Hepatocyte (in vitro differentiated cells): Measurements from ENCODE around the gene SYNDIG1L. TPM values are rescaled to one million over a fixed set of nuclear protein-coding genes. Genes with fewer than 3 reads are reported as not detected.

Experiments used
- DNase-seq: peaks from one replicate; pipeline ENCODE4 v3.0.0-alpha.2; 2016; ENCODE audit warnings: low spot score
- H2AFZ ChIP-seq: fragments of 200-600 bp; sonication (generic); 2 replicates; pipeline ENCODE4 v1.6.0; 2016; ENCODE audit warnings: antibody characterized with exemption, mild to moderate bottlenecking
- H3K27ac ChIP-seq: fragments of 200-600 bp; sonication (generic); 2 replicates; pipeline ENCODE4 v1.5.1; 2016; ENCODE audit warnings: mild to moderate bottlenecking
- H3K27me3 ChIP-seq: fragments of 200-600 bp; sonication (generic); 2 replicates; pipeline ENCODE4 v1.6.1; 2016
- H3K36me3 ChIP-seq: fragments of 200-600 bp; sonication (generic); replicated peaks from 2 replicates; pipeline ENCODE4 v1.5.1; 2016; ENCODE audit warnings: low read depth; ENCODE audit not compliant: insufficient read depth
- H3K4me1 ChIP-seq: fragments of 200-600 bp; sonication (generic); 2 replicates; pipeline ENCODE4 v1.5.1; 2016; ENCODE audit warnings: mild to moderate bottlenecking, moderate library complexity; ENCODE audit not compliant: insufficient read depth
- H3K4me2 ChIP-seq: fragments of 200-600 bp; sonication (generic); 2 replicates; pipeline ENCODE4 v1.6.0; 2016
- H3K4me3 ChIP-seq: fragments of 200-600 bp; sonication (generic); 2 replicates; pipeline ENCODE4 v1.5.1; 2016; ENCODE audit warnings: mild to moderate bottlenecking
- H3K79me2 ChIP-seq: fragments of 200-600 bp; sonication (generic); 2 replicates; pipeline ENCODE4 v1.6.0; 2017; ENCODE audit warnings: mild to moderate bottlenecking
- H3K9me2 ChIP-seq: fragments of 200-600 bp; sonication (generic); replicated peaks from 2 replicates; pipeline ENCODE4 v1.6.0; 2017; ENCODE audit warnings: mild to moderate bottlenecking; ENCODE audit not compliant: insufficient read depth
- H3K9me3 ChIP-seq: fragments of 200-600 bp; sonication (generic); 2 replicates; pipeline ENCODE4 v1.5.1; 2016; ENCODE audit warnings: low read depth, mild to moderate bottlenecking
- H4K20me1 ChIP-seq: fragments of 200-600 bp; sonication (generic); 2 replicates; pipeline ENCODE4 v1.6.0; 2016; ENCODE audit warnings: mild to moderate bottlenecking; ENCODE audit not compliant: insufficient read depth, poor library complexity, severe bottlenecking
- EZH2 ChIP-seq: fragments of 200-600 bp; sonication (generic); IDR thresholded peaks from 2 replicates; pipeline ENCODE4 v1.6.1; 2016; ENCODE audit warnings: antibody characterized with exemption, mild to moderate bottlenecking, borderline replicate concordance
- EZH2phosphoT487 ChIP-seq: fragments of 200-600 bp; sonication (generic); IDR thresholded peaks from one replicate; pipeline ENCODE4 v1.6.1; 2018; ENCODE audit warnings: antibody characterized with exemption, mild to moderate bottlenecking, low read depth, moderate library complexity; ENCODE audit not compliant: unreplicated experiment, severe bottlenecking
- WGBS: methylation state at CpG from one replicate; pipeline ENCODE4 v1.1.6; 2016; ENCODE audit warnings: low lambda C conversion rate; ENCODE audit errors: missing lambda C conversion rate; 5-methylcytosine and 5-hydroxymethylcytosine counted together
- polyA plus RNA-seq: library from polyadenylated mRNA; unstranded; fragments of >200 nt; fragmentation: Nextera tagmentation; extraction: Ambion mirVana; gene quantifications from 2 replicates; pipeline ENCODE4 v1.2.1, GENCODE V29; 2016
- total RNA-seq: library from RNA; depleted of rRNA; stranded (reverse); fragments of >200 nt; gene quantifications from 2 replicates; pipeline ENCODE4 v1.2.3, GENCODE V29; 2014
- TF ChIP-seq, protein P1 (sequence below): fragments of 200-600 bp; sonication (generic); IDR thresholded peaks from 2 replicates; pipeline ENCODE4 v1.5.1; 2016; ENCODE audit warnings: antibody characterized with exemption, mild to moderate bottlenecking; ENCODE audit not compliant: poor library complexity

The SYNDIG1L gene
- total and polyA plus RNA-seq, 2 experiments from 2014 or later, result not detected

DNA sequence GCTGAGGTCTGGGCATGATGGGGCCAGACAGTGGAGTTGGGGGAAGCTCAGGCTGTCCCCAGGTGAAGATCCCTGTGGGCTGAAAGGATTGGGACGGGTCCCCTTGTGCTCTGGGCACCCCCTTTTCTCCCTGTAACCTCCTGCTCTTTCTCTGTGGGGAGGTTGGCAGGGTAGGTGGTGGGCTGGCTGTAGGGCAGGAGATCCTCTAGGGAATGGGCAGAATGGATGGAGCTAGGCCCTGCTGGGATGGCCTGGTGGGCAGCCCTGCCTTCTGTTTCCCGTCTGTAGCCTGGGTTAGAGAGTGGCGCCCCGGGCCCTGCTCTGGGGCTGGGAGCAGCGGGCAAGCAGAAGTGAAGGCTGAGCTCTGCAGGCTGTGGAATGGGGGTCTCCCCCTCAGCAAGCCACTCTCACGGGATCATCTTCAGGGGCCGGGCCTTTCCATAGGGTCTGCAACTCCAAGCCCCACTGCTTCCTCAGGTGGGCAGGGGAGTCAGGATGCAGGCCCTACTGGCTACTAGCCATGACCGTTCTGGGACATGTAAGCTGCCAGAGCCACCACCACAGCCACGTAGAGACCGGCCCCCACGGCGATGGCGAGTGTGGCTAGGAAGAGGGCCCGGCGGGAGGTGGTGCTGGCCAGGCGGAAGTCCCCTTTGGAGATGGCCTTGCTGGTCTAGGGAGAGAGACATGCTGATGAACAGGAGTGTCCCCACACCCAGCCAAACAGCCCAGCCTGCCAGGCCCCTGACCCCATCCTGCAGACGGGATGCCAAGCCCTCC, 18.8 kb downstream of the SYNDIG1L start:
- Histone ChIP-seq H3K79me2 (no peaks in the 10 kb centered on the region), H3K9me3 (no peaks in the 10 kb centered on the region), H3K36me3 (no peaks in the 10 kb centered on the region), H2AFZ (no peak overlapping the region), H3K4me3 (no peak overlapping the region), H3K27ac (no peak overlapping the region), H3K9me2 (no peaks in the 10 kb centered on the region), H3K27me3 (peaks cover 10% of the 10 kb centered on the region), H4K20me1 (no peaks in the 10 kb centered on the region), H3K4me1 (no peaks in the 10 kb centered on the region), H3K4me2 (no peak overlapping the region)
- TF ChIP-seq EZH2phosphoT487 (no peak), EZH2 (no peak)
- TF ChIP-seq, protein P1, sequence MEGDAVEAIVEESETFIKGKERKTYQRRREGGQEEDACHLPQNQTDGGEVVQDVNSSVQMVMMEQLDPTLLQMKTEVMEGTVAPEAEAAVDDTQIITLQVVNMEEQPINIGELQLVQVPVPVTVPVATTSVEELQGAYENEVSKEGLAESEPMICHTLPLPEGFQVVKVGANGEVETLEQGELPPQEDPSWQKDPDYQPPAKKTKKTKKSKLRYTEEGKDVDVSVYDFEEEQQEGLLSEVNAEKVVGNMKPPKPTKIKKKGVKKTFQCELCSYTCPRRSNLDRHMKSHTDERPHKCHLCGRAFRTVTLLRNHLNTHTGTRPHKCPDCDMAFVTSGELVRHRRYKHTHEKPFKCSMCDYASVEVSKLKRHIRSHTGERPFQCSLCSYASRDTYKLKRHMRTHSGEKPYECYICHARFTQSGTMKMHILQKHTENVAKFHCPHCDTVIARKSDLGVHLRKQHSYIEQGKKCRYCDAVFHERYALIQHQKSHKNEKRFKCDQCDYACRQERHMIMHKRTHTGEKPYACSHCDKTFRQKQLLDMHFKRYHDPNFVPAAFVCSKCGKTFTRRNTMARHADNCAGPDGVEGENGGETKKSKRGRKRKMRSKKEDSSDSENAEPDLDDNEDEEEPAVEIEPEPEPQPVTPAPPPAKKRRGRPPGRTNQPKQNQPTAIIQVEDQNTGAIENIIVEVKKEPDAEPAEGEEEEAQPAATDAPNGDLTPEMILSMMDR, result no peak
- WGBS, result 95% methylated on average over 17 of the region's 17 CpGs
- DNase-seq, result no peak

DNA sequence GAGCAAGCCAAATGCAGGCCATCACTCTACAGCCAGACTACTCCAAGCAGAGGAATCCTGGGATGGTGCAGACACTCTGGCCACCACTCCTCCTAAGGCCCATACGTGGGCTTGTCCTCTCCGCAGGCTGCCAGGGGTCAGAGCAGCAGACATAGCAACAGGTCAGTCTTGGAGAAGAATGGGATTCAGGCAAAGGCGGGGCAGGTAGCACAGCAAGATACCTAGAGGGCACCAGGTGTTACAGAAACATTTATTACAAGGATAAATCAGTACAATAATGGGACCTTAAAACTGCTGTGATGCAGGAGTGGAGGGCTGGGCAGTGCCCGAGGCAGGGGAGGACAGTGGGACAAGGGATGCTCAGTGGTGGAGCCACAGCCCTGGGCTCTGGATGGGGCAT, 20.3 kb downstream of the SYNDIG1L start:
- Histone ChIP-seq H2AFZ (no peak overlapping the region), H3K36me3 (no peaks in the 10 kb centered on the region), H3K27ac (no peak overlapping the region), H3K4me1 (peaks cover 6% of the 10 kb centered on the region), H3K9me2 (no peaks in the 10 kb centered on the region), H4K20me1 (no peaks in the 10 kb centered on the region), H3K9me3 (no peaks in the 10 kb centered on the region), H3K4me3 (no peak overlapping the region), H3K79me2 (no peaks in the 10 kb centered on the region), H3K4me2 (no peak overlapping the region), H3K27me3 (peaks cover 12% of the 10 kb centered on the region)
- TF ChIP-seq, protein P1, result no peak
- TF ChIP-seq EZH2 (no peak), EZH2phosphoT487 (no peak)
- no peak for DNase-seq
- 82% methylated on average over 4 of the region's 4 CpGs for WGBS

DNA sequence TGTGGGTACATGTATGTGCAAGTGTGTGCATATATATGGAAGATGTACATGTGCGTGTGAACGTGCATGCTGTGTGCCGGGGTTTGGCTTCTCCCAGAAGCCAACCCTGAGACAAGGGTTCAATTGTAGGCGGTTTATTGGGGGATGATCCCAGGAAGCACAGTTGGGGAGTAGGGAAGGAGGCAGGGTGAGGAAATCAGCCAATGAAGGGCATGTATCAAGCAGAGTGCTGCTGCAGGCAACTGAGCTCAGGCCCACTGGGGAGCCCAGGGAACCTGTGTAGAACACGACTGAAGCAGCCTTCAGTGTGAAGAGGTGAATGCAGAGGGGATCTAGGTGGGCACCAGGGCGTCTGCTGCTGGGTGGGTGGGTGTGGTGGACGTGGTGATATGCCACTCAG, 21.6 kb downstream of the SYNDIG1L start:
- no peak for DNase-seq
- Histone ChIP-seq H3K36me3 (no peaks in the 10 kb centered on the region), H3K79me2 (no peaks in the 10 kb centered on the region), H3K27ac (no peak overlapping the region), H3K4me2 (no peak overlapping the region), H3K27me3 (peaks cover 15% of the 10 kb centered on the region), H4K20me1 (no peaks in the 10 kb centered on the region), H2AFZ (no peak overlapping the region), H3K9me2 (no peaks in the 10 kb centered on the region), H3K9me3 (no peaks in the 10 kb centered on the region), H3K4me3 (no peak overlapping the region), H3K4me1 (peaks cover 6% of the 10 kb centered on the region)
- TF ChIP-seq, protein P1, result no peak
- TF ChIP-seq EZH2 (no peak), EZH2phosphoT487 (no peak)
- 80% methylated on average over 7 of the region's 7 CpGs for WGBS
